Ascending aorta (tissue), 2 donors: ENCODE measurements around the gene KCTD6. TPM values are rescaled to one million over a fixed set of nuclear protein-coding genes. Genes with fewer than 3 reads are reported as not detected.
A peak's percentile ranks its signal among the peaks of the same experiment; 100 is the strongest.

Experiments
- DNase-seq, 2 donors: peaks; one replicate each; pipeline ENCODE4 v3.0.0-alpha.2; 2019; ENCODE audit warnings: low spot score in 2 of 2
- H3K27ac ChIP-seq, 2 donors: fragments of 200-600 bp; sonication (generic); one replicate each; pipeline ENCODE4 v1.5.1; 2016 to 2017; ENCODE audit warnings: mild to moderate bottlenecking in 1 of 2
- H3K27me3 ChIP-seq: fragments of 200-600 bp; sonication (generic); one replicate; pipeline ENCODE4 v1.5.1; 2017
- H3K36me3 ChIP-seq, 2 donors: fragments of 200-600 bp; sonication (generic); one replicate each; pipeline ENCODE4 v1.5.1; 2016
- H3K4me1 ChIP-seq, 2 donors: fragments of 200-600 bp; sonication (generic); one replicate each; pipeline ENCODE4 v1.5.1; 2016 to 2017; ENCODE audit warnings: mild to moderate bottlenecking in 1 of 2
- H3K4me3 ChIP-seq, 2 donors: fragments of 200-600 bp; sonication (generic); one replicate each; pipeline ENCODE4 v1.5.1; 2016 to 2017; ENCODE audit warnings: mild to moderate bottlenecking in 1 of 2
- H3K9me3 ChIP-seq, 2 donors: fragments of 200-600 bp; sonication (generic); one replicate each; pipeline ENCODE4 v1.5.1; 2016
- CTCF ChIP-seq, 3 experiments: fragments of 200-600 bp in 2 of 3; fragments of 450-650 bp in 1 of 3; sonication (generic) in 2 of 3; IDR thresholded peaks; one replicate each; pipeline ENCODE4 v1.5.1; 2016 to 2019; ENCODE audit warnings: antibody characterized with exemption in 3 of 3, mild to moderate bottlenecking in 1 of 3, moderate library complexity in 1 of 3
- intact Hi-C: fragments of 100-400 bp; cut with DNase I; formaldehyde crosslinking; loops from one replicate; pipeline ENCODE4 v1.15.1; 2023
- total RNA-seq: library from RNA; depleted of rRNA; stranded (reverse); fragments of >200 nt; gene quantifications from one replicate; pipeline ENCODE4 v1.1.0, GENCODE V29; 2016

The KCTD6 gene
- total RNA-seq, 1 donor from 2014 or later, result 6.6 TPM

DNA sequence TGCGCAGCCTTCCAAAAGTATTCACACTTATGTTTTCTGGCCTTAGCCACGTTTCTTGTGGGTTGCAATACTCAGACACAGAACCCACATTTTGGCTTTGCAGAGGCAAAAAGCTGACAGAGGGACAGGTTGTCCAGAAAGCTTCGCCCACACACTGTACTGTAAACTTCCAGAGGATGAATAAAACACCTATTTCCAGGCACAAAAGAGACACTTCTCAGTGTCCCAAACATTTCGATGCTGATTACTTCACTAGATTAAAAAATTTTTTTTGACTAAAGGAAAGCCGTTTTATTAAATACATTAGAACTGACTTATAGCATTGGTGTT, 28.0 kb upstream of the KCTD6 start:
- Histone ChIP-seq H3K9me3 (no peaks in the 10 kb centered on the region), H3K36me3 (no peaks in the 10 kb centered on the region), H3K27ac (no peak overlapping the region), H3K4me3 (peak overlapping the region in 1 of 2 donors; percentile 56), H3K27me3 (no peaks in the 10 kb centered on the region), H3K4me1 (peaks cover 0 to 2% of the 10 kb centered on the region in 2 donors)
- intact Hi-C loops, result loop anchor here (1.0 to 2.0 kb wide), 2 partner anchors 27 to 68 kb away; no protein-coding TSS in a partner anchor
- no peak for DNase-seq
- TF ChIP-seq CTCF (IDR thresholded peaks at IDR 0.05), result no peak

DNA sequence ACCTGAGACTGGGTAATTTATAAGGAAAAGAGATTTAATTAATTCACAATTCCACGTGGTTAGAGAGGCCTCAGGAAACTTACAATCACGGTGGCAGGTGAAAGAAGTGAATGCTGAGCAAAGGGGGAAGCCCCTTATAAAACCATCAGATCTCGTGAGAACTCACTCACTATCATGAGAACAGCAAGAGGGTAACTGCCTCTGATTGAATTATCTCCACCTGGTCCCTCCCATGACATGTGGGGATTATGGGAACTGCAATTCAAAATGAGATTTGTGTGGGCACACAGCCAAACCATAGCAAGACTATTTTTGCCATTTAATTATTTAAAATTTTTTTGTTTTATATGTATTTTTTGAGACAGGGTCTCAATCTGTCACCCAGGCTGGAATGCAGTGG, 27.0 kb upstream of the KCTD6 start:
- Histone ChIP-seq H3K36me3 (no peaks in the 10 kb centered on the region), H3K9me3 (no peaks in the 10 kb centered on the region), H3K4me3 (no peak overlapping the region), H3K27me3 (no peaks in the 10 kb centered on the region), H3K4me1 (peaks cover 0 to 2% of the 10 kb centered on the region in 2 donors), H3K27ac (no peak overlapping the region)
- intact Hi-C loops, result no loop called here
- no peak for DNase-seq
- TF ChIP-seq CTCF (IDR thresholded peaks at IDR 0.05), result no peak

- Histone ChIP-seq H3K27ac (no peak overlapping the region), H3K4me1 (peaks cover 0 to 2% of the 10 kb centered on the region in 2 donors), H3K27me3 (no peaks in the 10 kb centered on the region), H3K9me3 (no peaks in the 10 kb centered on the region), H3K4me3 (no peak overlapping the region), H3K36me3 (no peaks in the 10 kb centered on the region)
- no peak for DNase-seq
- TF ChIP-seq CTCF (IDR thresholded peaks at IDR 0.05), result no peak
- intact Hi-C loops, result no loop called here
These were observed 24.9 kb upstream of the KCTD6 start for GRCh38 chr3:58466899-58467563.

DNA sequence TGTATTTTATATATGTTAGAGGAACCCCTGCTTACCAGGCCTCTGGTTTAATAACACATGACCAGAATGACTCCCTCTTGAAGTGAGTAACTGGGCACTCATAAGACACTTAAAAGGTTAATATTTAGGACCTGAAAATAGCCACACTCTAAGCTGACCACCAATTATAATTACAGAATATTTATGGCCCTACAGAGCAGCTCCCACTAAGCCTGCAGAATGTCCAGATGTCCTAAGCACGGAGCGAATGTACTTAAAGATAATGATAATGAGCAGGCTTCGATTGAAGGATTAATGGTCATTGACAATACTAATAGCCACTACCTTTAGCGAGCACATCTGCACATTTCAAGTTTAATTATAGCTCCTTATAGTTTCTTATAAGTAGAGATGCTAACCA, 22.8 kb upstream of the KCTD6 start:
- no peaks in the 10 kb centered on the region for H3K36me3 ChIP-seq
- H3K27me3 ChIP-seq, result no peaks in the 10 kb centered on the region
- intact Hi-C loops, result no loop called here
- H3K27ac ChIP-seq, result no peak overlapping the region
- no peaks in the 10 kb centered on the region for H3K4me1 ChIP-seq
- no peaks in the 10 kb centered on the region for H3K9me3 ChIP-seq
- DNase-seq, result no peak
- H3K4me3 ChIP-seq, result no peak overlapping the region
- no peak for TF ChIP-seq CTCF (IDR thresholded peaks at IDR 0.05)

- intact Hi-C loops, result no loop called here
- no peak for TF ChIP-seq CTCF (IDR thresholded peaks at IDR 0.05)
- Histone ChIP-seq H3K27me3 (no peaks in the 10 kb centered on the region), H3K9me3 (no peaks in the 10 kb centered on the region), H3K36me3 (no peaks in the 10 kb centered on the region), H3K4me3 (no peak overlapping the region), H3K4me1 (no peaks in the 10 kb centered on the region), H3K27ac (no peak overlapping the region)
- DNase-seq, result no peak
These were observed 21.4 kb upstream of the KCTD6 start for GRCh38 chr3:58470363-58471024.
